NCI-H510A (cell line): ENCODE measurements around the gene EXT2.

ENCODE experiments used
- DNase-seq: peaks from one replicate; lab custom pipeline; 2025; lab: John Stamatoyannopoulos, UW

The EXT2 gene

DNA sequence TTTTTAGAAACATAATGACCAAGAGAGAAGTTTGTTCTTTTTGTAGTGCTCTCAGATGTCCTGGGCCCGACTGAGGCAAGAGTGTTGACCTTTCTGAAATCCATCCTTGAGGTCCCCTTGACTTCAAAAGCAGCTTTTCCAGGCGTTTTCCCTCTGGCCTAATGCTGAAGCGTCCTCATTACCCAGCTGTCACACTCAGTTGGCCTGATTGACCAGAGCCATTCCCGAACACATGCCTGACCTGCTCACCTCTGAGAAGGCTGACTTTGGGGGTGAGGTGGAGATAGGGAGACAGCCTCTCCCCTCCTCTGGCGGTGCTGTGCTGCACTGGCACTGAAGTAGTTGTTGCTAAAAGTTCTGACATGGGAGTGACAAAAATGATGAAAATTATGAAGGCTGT lies 147.6 kb downstream of the EXT2 start:
- DNase-seq, result no peak

DNA sequence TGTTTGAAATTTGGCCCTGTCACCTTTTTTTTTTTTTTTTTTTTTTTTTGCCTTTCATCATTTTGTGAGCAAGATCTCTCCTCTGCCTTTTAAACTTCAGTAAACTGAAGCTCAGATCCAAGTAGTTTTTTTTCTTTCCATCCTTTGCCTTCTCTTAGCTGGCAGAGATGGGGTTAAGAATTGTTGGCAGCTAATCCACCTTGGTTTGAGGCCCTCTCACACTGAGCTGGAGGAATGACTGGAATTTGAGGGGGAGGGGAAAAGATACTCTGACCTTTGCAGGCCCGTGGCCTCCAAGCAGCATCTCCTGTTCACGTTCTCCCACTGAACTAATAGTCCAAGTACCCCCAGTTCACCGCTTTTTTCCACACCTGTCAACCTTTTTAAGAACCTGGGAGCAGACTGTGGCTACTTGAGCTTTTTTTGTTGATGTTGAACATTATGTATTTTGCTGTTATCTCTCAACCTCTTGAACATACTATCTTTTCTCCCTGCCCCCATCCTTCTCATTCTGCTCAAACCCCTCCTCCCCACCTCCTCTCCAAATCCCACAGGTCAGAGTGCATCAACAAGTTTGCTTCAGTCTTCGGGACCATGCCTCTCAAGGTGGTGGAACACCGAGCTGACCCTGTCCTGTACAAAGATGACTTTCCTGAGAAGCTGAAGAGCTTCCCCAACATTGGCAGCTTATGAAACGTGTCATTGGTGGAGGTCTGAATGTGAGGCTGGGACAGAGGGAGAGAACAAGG lies 148.3 kb downstream of the EXT2 start:
- no peak for DNase-seq

DNA sequence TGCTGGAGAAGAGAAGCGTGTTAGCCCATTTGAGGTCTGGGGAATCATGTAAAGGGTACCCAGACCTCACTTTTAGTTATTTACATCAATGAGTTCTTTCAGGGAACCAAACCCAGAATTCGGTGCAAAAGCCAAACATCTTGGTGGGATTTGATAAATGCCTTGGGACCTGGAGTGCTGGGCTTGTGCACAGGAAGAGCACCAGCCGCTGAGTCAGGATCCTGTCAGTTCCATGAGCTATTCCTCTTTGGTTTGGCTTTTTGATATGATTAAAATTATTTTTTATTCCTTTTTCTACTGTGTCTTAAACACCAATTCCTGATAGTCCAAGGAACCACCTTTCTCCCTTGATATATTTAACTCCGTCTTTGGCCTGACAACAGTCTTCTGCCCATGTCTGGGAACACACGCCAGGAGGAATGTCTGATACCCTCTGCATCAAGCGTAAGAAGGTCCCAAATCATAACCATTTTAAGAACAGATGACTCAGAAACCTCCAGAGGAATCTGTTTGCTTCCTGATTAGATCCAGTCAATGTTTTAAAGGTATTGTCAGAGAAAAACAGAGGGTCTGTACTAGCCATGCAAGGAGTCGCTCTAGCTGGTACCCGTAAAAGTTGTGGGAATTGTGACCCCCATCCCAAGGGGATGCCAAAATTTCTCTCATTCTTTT lies 149.3 kb downstream of the EXT2 start:
- no peak for DNase-seq

DNA sequence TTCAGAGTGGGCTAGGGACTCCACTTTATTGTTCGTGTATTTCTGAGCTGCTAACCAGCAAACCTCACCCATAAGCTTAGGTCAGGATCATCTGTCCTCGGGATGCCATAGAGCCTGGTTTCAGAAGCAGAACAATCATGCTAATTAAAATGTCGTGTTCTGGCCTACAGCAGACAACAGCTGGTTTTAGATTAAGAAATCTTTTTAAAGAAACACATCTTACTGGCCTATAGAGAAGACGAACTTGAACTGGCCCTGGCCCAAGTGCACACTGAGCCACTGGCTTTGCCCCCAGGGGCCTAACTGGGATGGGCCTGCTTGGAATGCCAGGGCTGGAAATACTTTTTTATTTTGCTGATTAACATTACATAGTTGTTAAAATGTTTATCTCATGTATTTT lies 151.2 kb downstream of the EXT2 start:
- no peak for DNase-seq

DNA sequence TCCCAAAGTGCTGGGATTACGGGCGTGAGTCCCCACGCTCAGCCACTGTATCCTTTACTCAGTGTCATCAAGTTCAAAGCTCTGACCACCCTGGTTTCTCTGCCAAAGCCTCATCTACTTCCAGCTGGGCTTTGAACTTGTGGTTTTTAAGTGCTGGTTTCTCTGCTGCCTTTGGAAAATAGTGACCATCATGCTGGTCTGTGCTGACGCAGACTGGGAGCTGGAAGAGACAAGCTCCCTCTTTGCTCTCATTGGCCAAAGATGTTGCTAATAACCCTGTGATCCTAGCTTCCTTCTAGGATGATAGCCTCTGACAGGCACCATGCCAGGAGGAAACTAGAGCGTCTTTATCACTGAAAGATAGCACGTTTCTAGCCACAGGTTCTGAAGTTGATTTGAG lies 152.0 kb downstream of the EXT2 start:
- DNase-seq, result no peak

DNA sequence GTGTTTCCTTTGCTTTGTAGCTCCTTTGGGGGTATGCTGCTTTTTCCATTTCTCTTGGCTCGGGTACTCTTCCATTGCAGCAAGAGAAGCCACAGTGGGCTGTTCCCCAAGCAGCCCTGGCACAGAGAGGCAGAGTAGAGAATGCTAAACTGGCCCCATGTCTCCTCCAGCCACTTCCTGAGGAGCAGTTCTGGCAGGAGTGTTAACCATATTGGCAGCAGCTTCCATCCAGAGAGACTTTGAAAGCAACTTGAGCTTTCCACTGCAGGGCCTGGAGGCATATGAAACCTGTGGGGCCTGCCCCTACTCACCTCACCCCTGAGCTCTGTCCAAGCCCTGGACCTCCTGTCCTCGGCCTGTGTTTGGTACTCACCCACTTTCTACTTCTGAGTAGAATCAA lies 152.6 kb downstream of the EXT2 start:
- DNase-seq, result no peak

DNA sequence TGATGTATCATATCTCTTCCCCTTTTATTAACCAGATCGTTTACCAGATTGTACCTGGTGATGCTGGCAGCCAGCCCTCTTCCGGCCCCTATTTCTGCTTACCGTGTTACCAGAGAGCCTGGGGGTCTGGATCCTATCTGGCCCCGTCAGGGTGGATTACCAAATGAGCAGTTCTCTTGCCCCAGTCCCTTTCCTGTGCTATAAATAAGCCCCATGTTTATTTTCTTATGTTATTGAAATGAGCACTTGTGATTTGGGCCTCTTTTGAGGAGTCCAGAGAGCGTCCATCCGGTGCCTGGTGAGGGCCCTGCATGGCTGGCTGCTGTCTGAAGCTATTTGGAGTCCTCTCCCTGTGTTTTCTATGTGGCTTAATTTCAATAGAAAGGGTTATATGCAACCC lies 154.9 kb downstream of the EXT2 start:
- DNase-seq, result no peak

DNA sequence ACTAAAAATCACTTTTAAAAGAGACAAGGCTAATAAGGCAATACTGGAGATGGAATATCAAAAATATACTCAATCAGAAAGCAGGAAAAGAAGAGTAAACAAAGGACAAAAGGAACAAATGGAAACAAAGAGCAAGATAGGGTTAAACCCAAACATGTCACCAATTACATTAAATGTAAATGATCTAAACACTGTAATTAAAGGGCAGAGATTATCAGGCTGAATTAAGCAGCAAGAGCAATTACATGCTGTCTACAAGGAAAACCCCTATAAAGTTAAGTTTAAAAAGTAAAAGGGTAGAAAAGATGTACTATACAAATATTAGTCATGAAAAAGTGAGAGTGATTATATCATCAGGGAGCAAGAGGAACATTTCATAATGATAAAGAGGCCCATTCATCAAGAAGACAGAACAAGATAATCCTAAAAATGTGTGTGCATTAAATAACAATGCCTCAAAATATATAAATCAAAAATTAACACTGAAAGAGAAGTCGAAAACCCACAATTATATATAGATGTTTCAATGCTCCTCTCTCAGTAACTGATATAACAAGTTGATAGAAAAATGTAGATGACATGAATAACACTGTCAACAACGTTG lies 157.6 kb downstream of the EXT2 start:
- DNase-seq, result no peak

DNA sequence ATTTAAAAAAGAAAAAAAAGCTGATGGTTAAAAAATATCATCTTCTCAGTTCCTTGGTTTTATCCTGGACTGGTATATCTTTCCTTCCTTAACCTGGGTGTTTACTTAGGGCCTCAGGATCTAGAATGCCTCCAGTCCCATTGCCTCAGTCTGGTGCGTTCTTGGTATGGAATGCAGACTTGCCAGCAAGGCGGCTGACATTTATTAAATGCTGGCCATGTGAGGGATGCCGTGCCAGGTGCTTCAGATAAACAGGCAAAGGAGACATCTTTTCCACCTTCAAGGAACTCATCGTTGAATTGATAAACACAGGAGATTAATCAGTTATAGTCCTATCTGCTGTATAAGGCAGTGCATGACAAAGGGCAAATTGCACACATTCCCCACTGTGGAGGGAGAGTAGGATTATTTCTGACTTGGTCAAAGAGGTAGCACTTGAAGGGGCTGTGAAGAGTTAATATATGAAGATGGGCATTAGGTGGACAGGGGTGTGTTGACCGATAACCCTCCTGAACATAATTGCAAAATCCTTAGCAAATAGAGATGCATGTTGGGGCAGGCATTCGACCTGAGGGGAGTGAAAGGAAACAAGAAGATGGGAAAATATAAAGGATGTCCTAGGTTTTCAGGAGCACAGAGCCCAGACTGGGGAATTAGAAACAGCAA lies 160.1 kb downstream of the EXT2 start:
- DNase-seq, result no peak

DNA sequence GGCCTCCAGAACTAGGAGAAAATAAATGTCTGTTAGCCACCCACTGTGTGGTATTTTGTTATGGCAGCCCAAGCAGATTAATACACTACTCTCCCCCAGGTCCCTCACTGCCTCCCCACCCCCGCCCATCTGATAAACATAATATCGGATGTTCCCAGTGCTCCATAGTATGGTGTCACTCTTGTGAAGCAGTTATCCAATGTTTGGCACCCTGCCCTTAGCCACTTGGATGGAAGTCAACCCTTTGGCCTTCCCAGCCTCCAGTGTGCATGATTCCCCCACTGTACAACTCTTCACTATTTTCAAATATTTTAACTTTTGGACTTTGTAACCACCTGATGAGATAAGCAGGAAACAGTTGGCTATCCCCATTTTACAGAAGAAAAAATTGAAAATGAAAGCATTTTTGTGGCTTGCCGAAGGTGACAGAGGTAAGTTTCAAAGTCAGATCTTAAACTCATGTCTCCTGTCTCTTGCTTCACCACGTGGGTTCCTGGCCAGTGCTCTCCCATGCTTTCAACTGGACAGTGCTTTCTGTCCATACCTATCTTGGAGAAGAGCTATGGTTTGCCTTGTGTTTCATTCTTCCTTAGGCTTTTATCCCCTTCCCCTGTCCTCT lies 161.3 kb downstream of the EXT2 start:
- DNase-seq, result no peak

DNA sequence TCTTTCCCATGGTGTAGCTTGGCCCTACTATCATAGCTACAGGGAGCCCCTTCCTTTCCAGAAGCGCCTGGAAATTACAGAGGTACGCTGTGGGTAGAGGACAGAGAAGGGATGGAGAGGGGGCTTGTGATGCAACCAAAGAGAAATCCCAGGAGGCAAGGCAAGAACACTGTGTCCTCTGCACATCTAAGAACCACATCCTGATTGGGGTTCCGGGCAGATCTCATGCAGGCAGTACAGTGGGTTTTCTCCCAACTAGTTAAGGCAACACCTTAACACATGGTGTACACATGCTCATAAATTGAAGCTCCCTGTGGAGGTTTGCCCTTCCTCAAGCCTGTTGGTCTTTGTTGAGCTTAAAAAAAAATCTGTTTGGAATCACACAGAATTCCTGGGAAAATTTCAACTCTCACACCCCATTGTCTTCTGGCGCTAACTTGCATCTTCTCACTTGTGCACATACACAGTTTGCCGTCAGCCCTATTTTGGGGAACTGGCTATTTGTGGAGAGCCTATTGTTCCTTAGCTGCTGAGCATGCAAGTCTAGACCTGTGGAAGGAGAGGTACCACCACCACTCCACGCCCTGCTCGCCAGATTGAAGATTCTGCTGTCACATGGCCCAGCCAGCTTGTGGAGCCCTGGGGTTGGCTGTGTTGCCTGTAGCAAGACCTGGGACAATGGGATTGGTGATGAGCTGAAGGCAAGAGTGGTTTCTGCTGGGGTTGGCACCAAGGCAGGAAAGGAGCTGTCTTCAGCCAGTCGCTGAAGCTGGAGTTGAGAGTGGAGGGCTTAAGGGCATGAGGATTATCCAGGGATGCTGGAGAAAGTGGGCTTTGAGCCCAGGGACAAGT lies 162.1 kb downstream of the EXT2 start:
- no peak for DNase-seq

DNA sequence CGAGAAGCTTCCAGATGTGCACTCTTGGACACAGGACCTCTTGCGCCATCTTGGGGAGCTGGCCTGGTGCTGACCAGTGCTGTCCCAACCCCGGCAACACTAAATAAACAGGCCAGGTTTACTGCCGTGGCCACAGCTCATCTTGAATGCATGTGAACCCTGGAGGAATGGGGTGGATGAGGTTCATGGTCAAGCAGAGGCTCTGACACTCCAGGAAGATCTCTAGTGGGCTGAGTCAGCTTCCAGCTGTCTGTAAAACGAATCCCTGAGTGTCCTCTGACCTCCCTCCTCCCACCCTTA lies 162.7 kb downstream of the EXT2 start:
- no peak for DNase-seq

DNA sequence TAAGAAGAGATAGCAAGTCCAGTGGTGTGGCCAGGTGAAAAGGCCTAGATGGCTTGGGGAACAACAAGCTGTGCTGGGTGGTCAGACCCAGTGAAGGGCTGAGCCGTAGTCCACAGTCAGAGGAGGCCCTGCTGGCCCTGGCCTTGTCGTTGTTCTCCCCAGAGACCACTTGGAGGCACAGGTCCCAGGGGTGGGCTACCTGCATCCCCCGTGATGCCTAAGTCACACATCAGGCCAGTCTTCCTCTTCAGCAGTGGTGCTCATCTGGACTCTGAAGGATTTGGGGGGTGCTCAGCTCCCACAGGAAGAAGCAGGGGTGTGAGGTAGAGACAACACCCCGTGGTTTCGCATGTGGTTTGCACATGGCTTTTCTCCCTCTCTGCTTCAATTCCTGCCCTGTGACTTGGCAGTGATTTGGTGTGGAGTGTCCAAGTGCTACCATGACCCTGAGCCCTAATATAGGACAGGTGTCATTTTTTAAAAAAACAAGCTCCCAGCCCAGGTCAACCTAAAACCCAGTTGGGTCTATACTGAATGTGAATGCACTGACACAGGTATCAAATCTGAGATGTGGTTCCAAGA lies 163.5 kb downstream of the EXT2 start:
- DNase-seq, result no peak

DNA sequence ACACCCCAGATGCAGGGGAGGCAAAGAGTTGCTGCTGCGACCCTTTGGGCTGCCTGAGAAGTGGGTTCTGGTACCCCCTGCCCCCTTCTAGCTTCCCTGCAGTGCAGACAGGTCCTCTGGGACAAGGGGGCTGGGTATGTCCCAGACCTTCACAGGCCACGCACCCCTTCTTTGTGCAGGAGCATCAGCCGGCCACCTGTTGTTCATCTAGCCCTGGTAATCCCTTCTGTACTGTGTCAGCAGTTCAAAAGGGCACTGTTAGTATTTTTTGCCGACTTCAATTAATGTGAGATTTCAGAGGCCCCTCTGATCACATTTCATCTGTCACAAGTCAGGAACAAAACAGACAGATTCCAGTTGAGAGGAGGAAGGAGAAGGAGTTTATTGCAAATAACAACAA lies 164.6 kb downstream of the EXT2 start:
- DNase-seq, result no peak

DNA sequence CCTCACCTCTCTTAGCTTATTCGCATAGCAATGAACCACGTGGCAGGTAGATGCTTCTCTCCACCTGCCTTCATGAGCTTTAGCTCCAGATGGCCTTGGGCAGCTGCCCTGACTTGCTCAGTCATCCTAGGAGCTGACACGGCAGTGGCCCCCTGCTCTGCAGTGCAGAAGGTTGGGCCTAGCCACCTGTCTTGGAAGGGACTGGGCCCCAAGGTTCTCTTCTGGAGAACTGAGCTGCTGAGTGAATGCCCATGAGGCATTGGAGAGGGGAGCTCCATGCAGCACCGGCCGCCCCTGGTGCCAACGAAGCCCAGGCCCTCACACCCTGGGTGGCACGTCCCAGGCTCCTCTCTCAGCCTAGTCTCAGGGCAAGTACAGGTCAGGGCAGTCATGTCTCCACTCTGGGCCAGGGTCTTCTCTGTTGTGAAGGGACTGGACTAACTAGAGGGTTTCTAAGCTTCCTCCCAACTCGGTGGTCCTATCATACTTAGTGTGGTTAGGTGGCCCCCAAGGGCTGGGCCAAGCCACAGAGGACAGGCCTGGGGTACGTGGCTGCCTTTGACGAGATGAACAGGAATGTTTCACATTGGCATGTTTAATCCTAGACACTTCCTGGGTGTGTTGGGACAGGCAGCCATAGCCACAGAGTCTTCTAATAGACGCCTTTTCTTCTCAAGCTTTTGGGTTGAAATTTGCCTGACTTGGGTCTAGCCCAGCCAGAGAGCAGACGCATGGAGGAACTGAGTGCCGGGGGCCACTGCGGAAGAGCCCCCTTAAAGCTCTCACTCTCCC lies 166.5 kb downstream of the EXT2 start:
- DNase-seq, result no peak

DNA sequence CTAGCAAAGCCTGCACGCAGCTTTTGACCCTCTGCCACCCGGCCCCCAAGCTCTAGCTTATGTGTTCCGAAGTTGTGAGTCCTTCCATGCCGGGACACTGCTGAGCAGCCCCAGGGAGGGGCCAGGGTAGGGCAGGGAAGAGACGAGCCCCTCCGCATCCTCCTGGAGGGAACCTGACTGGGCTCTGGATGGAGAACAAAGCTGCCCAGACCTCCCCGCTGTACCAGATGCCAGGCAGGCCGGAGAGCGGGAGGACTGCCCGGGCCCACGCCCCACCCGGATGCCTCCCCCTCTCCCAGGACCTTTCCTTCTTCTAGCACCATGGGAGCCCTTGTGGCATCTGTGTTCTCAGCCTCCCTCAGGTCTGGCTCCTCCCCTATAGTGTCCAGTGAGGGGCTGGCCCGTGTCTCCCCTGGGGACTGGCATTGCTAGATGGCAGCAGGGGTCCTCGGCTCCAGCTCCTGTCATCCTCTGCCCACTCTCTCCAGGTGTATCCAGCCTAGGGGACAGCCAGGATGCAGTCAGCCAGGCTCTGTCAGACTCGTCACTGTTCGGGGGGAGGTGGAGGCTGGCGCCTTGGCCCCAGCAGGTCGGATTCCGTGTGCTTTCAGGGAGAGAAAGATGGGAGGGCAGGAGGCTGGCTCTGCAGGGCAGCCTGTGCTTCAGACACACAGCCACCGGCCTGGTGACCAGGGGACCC lies 168.4 kb downstream of the EXT2 start:
- no peak for DNase-seq

DNA sequence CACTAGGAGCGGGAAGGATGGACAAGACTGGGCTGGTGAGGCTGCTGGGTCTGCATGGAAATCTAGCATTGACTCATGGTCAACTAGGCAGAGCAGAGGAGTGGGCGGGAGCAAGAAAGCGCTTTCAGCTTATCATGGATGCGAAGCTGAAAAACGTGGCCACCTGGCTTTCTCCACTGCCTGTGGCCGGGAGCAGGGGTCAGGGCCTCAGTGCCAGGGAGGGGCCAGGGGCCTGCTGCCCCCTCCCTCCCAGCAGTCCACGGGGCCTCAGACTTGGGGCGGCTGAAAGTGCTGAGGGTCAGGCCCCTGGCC lies 168.9 kb downstream of the EXT2 start:
- DNase-seq, result no peak

DNA sequence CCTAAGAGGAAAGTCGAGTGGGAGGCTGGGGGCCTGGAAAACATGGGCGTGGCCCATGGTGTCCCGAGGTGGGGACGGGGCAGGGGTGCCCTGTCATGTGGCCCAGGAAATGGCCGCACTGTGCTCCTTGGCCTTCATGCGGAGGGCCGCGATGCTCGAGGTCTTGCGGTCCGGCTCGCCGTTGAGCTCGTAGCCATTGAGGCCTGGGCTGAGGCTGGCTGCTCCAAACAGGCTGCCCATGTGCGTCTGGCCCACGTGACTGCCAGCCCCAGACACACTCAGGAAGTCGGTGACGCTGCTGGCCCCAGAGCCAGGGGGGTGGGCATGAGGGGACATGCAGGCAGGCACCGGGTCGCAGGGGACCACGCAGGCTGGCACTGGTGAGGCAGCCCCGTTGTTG lies 169.3 kb downstream of the EXT2 start:
- DNase-seq, result no peak

DNA sequence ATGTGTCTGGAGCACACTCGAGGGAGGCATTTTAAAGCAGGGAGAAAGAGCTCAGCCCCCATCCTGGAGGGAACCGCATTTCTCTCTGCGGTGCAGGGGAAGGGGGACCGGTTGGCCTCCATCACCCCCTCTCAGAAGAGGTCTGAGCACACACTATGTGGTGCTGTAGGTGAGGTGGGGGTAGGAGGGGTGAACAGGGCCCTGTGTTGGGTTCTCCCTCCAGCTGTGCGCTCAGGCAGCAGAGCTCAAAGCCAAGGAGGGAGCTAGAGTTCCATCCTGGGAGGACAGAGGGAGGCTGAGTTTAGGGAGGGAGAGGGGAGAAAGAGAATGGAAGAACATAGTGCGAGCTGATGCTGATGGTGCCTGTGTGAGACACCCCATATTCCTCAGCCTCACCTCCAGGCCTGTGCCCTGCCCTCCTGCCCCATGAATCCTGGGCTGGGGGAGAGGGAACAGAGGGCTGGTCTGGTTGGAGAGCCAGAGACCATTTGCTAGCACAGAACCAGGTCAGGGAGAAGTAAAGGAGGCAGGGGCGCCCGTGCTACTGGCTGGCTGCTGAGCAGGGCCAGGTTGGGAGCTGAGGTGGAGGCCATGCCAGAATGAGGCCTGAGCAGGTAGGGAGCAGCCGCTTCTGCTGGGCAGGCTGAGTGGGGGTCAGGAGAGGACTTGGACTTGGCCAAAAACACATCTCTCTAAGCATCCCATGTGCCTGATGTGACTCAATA lies 170.7 kb downstream of the EXT2 start:
- DNase-seq, result no peak
